GM18502 (cell line): ENCODE measurements around the gene SDR9C7.
"Not testable (repeated sequence)": the region's sequence is repeated elsewhere in the genome, so short reads cannot be mapped to it uniquely, and the experiment has no call there.

Source experiments
- ATAC-seq: cut with Tn5 transposase; IDR thresholded peaks from one replicate; pipeline ENCODE4 v1.9.1; 2021; ENCODE audit warnings: mild to moderate bottlenecking; ENCODE audit not compliant: unreplicated experiment, poor library complexity

Gene SDR9C7

GRCh38 chr12:56921346-56921745, 12.9 kb downstream of the SDR9C7 start:
- no peak for ATAC-seq

- not testable (repeated sequence) for ATAC-seq
Observed at GRCh38 chr12:56918139-56918538, 16.1 kb downstream of the SDR9C7 start.

- no peak for ATAC-seq
Observed at GRCh38 chr12:56916996-56917333, 17.2 kb downstream of the SDR9C7 start.

GRCh38 chr12:56916296-56916995, 17.8 kb downstream of the SDR9C7 start:
- ATAC-seq, result no peak

GRCh38 chr12:56914724-56915123, 19.5 kb downstream of the SDR9C7 start:
- no peak for ATAC-seq

- ATAC-seq, result no peak
Observed at GRCh38 chr12:56914256-56914655, 20.0 kb downstream of the SDR9C7 start.

GRCh38 chr12:56909403-56909802, 24.8 kb downstream of the SDR9C7 start:
- ATAC-seq, result not testable (repeated sequence)

GRCh38 chr12:56908136-56908535, 26.1 kb downstream of the SDR9C7 start:
- ATAC-seq, result no peak

GRCh38 chr12:56905852-56906251, 28.4 kb downstream of the SDR9C7 start:
- no peak for ATAC-seq

- ATAC-seq, result no peak
Observed at GRCh38 chr12:56903374-56903773, 30.8 kb downstream of the SDR9C7 start.

- ATAC-seq, result not testable (repeated sequence)
Observed at GRCh38 chr12:56901313-56901712, 32.9 kb downstream of the SDR9C7 start.

- no peak for ATAC-seq
Observed at GRCh38 chr12:56900583-56900982, 33.6 kb downstream of the SDR9C7 start.

- no peak for ATAC-seq
Observed at GRCh38 chr12:56898938-56899337, 35.3 kb downstream of the SDR9C7 start.

GRCh38 chr12:56897844-56898361, 36.3 kb downstream of the SDR9C7 start:
- ATAC-seq, result no peak

- ATAC-seq, result no peak
Observed at GRCh38 chr12:56896082-56896481, 38.1 kb downstream of the SDR9C7 start.

- no peak for ATAC-seq
Observed at GRCh38 chr12:56894698-56895368, 39.4 kb downstream of the SDR9C7 start.

- ATAC-seq, result not testable (repeated sequence)
Observed at GRCh38 chr12:56891885-56892284, 42.3 kb downstream of the SDR9C7 start.

- no peak for ATAC-seq
Observed at GRCh38 chr12:56886319-56886718, 47.9 kb downstream of the SDR9C7 start.

- ATAC-seq, result no peak
Observed at GRCh38 chr12:56885316-56885715, 48.9 kb downstream of the SDR9C7 start.

- no peak for ATAC-seq
Observed at GRCh38 chr12:56884421-56884820, 49.8 kb downstream of the SDR9C7 start.

- not testable (repeated sequence) for ATAC-seq
Observed at GRCh38 chr12:56882407-56882806, 51.8 kb downstream of the SDR9C7 start.
